HG02870 (cell line): Measurements from ENCODE around the gene LYRM2.

Experiments used
- ATAC-seq: cut with Tn5 transposase; IDR thresholded peaks from one replicate; pipeline ENCODE4 v1.9.1; 2021; ENCODE audit warnings: mild to moderate bottlenecking, moderate library complexity; ENCODE audit not compliant: unreplicated experiment

Gene LYRM2

DNA sequence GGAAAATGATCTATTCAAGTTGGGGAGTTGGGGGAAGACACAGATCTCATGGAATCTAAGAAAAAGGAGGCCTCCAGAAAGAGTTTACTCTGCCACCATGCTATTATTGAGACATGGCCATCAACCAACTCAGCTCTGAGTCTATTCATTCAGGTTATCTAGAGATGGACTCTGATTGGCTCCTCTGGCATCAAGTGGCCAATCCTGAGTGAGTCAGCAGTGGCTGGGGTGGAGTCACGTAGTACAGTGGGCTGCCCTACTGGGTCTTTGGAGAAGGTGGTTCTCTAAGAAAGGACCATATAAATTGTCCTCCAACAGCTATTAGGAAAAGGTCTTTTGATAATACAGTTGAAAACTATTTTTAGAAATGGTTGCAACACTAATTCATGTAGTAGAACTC is 42.1 kb downstream of the LYRM2 start:
- no peak for ATAC-seq

- ATAC-seq: peak; percentile 93
These were observed 42.5 kb downstream of the LYRM2 start for GRCh38 chr6:89596056-89596455.

GRCh38 chr6:89591745-89592144 is 46.8 kb downstream of the LYRM2 start:
- no peak for ATAC-seq

- no peak for ATAC-seq
These were observed 48.4 kb downstream of the LYRM2 start for GRCh38 chr6:89590133-89590532.

DNA sequence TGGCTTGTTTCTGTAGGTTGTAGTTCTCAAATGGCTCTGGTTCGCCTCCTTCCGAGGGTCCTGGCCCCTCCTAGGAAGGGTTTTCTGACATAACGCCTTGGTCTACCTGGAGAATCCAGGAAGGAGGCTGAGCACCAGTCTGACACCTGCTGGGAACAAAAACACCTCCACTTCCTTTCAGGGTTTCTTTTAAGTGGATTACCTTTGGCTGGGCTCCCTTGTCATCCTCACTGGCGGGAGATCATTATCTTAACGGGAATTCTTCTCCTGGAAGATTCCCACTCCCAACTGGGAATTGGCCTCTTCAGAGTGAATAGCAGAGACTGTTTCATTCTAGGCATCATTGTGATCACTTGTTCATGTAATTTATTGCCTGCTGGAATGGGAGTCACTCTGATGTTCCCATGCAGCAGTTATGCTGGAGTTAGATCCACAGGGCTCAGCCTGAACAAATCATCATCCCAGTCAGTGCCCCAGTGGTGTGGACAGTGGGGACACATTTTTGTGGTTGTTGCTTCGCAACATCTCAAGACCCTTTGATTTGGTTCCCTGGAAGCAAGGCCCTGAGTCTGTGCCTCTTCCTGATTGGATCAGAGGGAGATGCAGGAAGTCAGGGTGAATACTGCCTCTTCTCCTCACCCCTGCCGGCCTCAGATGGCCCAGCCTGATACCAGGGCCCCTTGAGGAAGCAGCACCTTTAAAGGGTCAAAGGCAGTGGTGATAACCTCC is 49.1 kb downstream of the LYRM2 start:
- no peak for ATAC-seq

DNA sequence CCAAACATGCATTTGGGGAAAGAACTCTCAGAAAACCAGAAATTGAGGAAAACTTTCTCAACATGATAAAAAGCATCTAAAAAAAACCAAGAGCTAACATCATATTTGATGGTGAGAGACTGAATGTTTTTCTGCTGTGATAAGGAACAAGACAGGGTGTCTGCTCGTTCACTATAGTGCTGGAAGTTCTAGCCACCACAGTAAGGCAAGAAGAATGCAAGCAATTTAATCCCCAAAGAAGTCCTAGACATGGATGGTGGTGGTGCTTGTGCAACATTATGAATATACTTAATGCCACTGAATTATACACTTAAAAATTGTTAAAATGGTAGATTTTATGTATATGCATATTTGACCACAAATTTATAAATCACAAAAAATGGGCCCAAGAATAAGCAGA is 53.4 kb downstream of the LYRM2 start:
- no peak for ATAC-seq

DNA sequence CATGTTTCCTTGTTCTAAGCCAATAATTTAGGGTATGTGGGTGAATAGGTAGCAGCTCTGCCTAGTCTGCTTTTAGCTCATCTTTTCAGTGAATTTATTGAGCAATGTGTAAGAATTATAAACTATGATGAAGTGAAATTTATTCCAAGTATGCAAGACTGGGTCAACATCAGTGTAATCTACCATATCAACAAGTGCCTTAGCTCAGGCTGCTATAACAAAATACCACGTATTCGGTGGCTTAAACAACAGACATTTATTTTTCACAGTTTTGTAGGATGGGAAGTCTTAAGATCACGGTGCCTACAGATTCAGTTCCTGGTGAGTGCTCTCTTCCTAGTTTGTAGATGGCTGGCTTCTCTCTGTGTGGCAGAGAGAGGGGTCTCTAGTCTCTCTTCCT is 54.0 kb downstream of the LYRM2 start:
- ATAC-seq: no peak

- ATAC-seq: no peak
These were observed 55.0 kb downstream of the LYRM2 start for GRCh38 chr6:89583559-89583958.

DNA sequence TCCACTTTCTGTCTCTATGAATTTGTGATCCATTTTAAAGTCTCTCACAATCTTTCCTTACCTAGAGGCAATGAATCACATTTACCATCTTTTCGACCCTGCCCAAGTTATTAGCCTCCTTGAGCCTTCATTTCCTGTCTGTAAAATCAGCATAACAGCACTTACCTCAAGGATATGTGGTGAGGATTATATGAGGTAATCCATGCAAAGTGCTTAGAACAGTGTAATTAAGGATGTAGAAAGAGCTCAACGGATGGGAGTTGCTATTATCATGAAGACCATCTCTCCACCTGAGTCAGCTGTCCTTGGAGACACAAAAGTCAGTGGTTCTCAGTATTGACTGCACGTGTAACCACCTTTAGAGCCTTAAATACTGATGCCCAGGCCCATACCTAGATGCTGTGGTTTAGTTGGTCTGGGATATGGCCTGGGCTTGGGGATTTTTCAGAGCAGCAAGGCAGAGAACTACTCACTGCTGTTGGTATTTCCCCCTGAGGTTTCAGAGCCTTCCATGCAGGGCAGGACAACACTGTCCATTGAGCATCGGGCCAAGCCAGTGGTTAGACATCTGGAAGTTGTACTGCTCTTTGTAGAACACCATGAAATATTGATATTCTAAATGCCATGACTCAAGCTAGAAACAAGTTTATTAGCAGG is 55.8 kb downstream of the LYRM2 start:
- no peak for ATAC-seq

GRCh38 chr6:89581689-89582088 is 56.9 kb downstream of the LYRM2 start:
- ATAC-seq: no peak

DNA sequence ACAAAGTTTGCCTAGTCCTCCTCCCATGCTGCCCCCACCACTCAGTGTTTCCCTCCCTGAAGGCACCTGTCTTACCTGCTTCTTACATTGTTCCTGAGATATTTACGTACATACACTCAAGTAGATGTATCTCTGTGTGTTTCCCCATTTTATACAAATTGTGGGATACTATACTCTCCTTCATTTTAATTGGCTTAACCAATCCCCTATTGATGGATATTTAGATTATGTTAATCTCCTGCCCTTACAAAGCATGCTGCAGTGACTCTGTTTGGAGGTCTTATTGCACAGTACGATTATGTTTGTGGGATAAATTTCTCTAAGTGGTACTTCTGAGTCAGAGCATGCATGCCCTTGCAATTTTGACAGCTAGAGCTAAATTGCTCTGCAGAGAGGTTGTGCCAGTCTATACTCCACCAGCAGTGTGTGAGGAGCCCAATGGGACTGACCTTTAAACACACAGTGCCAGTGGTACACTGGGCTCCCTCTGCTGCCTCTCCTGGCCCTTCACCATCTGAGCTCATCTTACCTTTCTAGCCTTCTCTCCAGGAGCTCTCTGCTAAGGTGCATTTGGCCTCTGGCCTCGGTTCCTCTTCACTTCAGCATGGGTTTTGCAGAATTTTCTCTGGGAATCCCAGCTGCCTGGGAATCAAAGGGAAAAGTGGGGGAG is 57.4 kb downstream of the LYRM2 start:
- ATAC-seq: no peak

DNA sequence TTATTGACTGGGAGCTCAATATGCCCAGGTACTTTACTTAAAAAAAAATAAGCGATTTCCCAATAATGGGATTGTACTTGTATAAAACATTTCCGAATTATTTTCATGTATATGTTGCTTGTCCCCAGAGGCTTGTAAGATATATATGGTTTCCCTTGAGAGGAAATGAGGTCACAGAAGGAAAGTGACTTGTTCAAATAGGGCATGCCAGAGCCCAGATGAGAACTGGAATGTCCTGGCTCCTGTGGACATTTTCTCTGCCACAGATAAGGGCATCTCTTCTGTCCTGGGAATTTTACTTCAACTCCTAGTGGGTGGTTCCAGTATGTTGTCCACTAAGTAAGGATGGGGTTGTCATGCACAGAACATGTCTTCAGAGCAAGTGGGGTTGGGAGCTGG is 63.0 kb downstream of the LYRM2 start:
- ATAC-seq: no peak

DNA sequence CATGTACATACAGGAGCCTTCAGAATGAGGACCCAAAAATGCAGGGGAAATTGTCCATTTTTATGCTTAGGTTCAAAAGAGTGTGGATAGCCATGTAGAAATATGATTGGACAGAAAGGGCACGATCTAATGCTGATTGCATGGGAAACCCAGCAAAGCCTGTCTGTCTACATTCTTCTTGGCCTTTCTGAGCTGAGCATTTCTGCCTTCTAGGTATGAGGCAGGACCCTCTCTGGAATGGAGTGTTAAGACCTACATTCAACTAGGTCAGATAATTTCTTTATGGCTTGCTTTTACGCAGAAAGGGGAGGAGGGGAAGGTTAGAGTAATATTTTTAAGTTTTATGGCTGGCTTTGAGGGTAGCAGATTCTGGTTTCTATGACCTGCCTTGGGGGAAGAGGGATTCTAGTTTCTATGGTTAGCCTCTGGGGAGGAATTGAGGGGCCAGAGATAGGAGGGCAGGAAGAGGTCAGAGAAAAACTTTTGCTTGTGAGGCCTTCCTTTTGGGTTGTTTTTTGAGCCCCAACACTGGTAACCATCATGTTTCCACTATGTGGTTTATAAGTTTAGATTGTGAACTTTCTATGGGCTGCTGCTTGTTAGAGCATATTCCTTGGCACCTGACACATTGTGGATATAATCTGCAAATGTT is 63.5 kb downstream of the LYRM2 start:
- peak; percentile 71 for ATAC-seq

- no peak for ATAC-seq
These were observed 70.7 kb downstream of the LYRM2 start for GRCh38 chr6:89567630-89568390.

- no peak for ATAC-seq
These were observed 71.5 kb downstream of the LYRM2 start for GRCh38 chr6:89566930-89567629.

DNA sequence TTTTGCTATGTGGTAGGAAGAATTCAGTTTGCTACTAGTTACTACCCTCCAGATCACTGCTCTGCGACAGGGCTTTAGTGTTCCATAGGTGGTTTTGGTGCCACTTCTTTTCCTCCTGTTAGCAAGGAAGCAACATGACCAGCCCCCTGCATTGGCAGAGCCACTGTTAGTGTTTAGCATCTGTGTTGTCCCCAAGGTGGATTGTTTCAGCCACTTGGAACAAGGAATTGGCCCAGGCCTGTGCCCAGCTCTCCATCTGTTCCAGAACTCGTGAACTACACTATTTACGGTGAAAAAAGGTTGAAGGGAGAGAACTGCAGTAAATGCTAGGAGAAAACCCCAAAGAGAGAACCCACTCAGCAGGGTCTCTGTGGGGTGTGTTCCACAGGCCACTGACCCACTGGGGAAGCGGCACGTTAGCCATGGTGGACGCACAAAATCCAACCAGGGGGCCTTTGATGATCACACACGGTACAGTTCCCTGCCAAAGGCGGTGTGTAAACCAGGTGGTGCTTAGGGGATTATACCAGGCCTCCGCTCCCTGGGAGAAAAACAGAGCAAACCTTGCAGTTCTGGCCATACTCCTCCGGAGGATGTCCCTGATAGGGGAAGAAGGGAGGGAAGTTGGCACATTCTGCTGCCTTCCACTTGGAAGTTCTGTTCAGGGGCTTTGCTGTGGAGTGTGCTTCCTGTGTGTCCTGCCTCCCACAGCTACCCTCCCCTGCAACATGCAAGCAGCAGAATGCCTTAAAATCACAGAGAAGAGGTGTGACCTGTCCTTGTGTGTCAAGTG is 72.3 kb downstream of the LYRM2 start:
- no peak for ATAC-seq

GRCh38 chr6:89564752-89565427 is 73.7 kb downstream of the LYRM2 start:
- no peak for ATAC-seq

GRCh38 chr6:89563866-89564265 is 74.7 kb downstream of the LYRM2 start:
- no peak for ATAC-seq
